HG03280 (cell line): ENCODE results near the gene EHMT2.
"Not testable (repeated sequence)": the region's sequence is repeated elsewhere in the genome, so short reads cannot be mapped to it uniquely, and the experiment has no call there.

ENCODE experiments used
- ATAC-seq: cut with Tn5 transposase; IDR thresholded peaks from one replicate; pipeline ENCODE4 v1.9.1; 2021; ENCODE audit warnings: mild to moderate bottlenecking, moderate library complexity; ENCODE audit not compliant: unreplicated experiment

EHMT2 gene

GRCh38 chr6:31874084-31874670 lies 23.3 kb downstream of the EHMT2 start:
- no peak for ATAC-seq

GRCh38 chr6:31871046-31871659 lies 26.3 kb downstream of the EHMT2 start:
- no peak for ATAC-seq

- ATAC-seq = no peak
Measured at GRCh38 chr6:31870385-31870921, 27.0 kb downstream of the EHMT2 start.

GRCh38 chr6:31869343-31869742 lies 28.2 kb downstream of the EHMT2 start:
- no peak for ATAC-seq

- ATAC-seq = not testable (repeated sequence)
Measured at GRCh38 chr6:31868658-31868971, 28.9 kb downstream of the EHMT2 start.

GRCh38 chr6:31865205-31866118 lies 32.0 kb downstream of the EHMT2 start:
- ATAC-seq = no peak

GRCh38 chr6:31864818-31865204 lies 32.7 kb downstream of the EHMT2 start:
- ATAC-seq = no peak

GRCh38 chr6:31864123-31864562 lies 33.4 kb downstream of the EHMT2 start:
- ATAC-seq = not testable (repeated sequence)

- ATAC-seq = peak; percentile 95
Measured at GRCh38 chr6:31862344-31863235, 34.9 kb downstream of the EHMT2 start, which contains the start of gene NEU1. NEU1 (minus strand) TSS chr6:31862821; CDS start chr6:31862776, 45 bp downstream.

GRCh38 chr6:31861919-31862343 lies 35.6 kb downstream of the EHMT2 start:
- ATAC-seq = no peak

- no peak for ATAC-seq
Measured at GRCh38 chr6:31861150-31861549, 36.3 kb downstream of the EHMT2 start.

- no peak for ATAC-seq
Measured at GRCh38 chr6:31860349-31860748, 37.1 kb downstream of the EHMT2 start.

GRCh38 chr6:31859923-31860322 lies 37.6 kb downstream of the EHMT2 start:
- ATAC-seq = no peak

GRCh38 chr6:31858707-31859106 lies 38.8 kb downstream of the EHMT2 start:
- no peak for ATAC-seq

GRCh38 chr6:31857774-31858173 lies 39.7 kb downstream of the EHMT2 start:
- not testable (repeated sequence) for ATAC-seq

GRCh38 chr6:31851980-31852718 lies 45.3 kb downstream of the EHMT2 start:
- not testable (repeated sequence) for ATAC-seq

GRCh38 chr6:31851485-31851832 lies 46.0 kb downstream of the EHMT2 start:
- ATAC-seq = no peak

GRCh38 chr6:31850765-31851484 lies 46.6 kb downstream of the EHMT2 start:
- ATAC-seq = no peak

- no peak for ATAC-seq
Measured at GRCh38 chr6:31847276-31847978, 50.1 kb downstream of the EHMT2 start.
